Smooth muscle cell (in vitro differentiated cells): ENCODE measurements around the gene AHSA1. TPM values are rescaled to one million over a fixed set of nuclear protein-coding genes. Genes with fewer than 3 reads are reported as not detected.

ENCODE experiments used
- DNase-seq: peaks from one replicate; lab custom pipeline; 2025; ENCODE audit not compliant: unreplicated experiment; lab: John Stamatoyannopoulos, UW
- H2AFZ ChIP-seq: fragments of 200-600 bp; sonication (generic); 2 replicates; pipeline ENCODE4 v1.6.0; 2016; ENCODE audit warnings: antibody characterized with exemption, low read depth, mild to moderate bottlenecking
- H3F3A ChIP-seq: fragments of 200-600 bp; sonication (generic); 2 replicates; pipeline ENCODE4 v1.6.0; 2017; ENCODE audit warnings: antibody characterized with exemption, low read depth
- H3K27ac ChIP-seq: fragments of 200-600 bp; sonication (generic); 2 replicates; pipeline ENCODE4 v1.5.1; 2016; ENCODE audit warnings: low read depth, mild to moderate bottlenecking
- H3K27me3 ChIP-seq: fragments of 200-600 bp; sonication (generic); 2 replicates; pipeline ENCODE4 v1.6.1; 2016; ENCODE audit warnings: low read depth, mild to moderate bottlenecking
- H3K36me3 ChIP-seq: fragments of 200-600 bp; sonication (generic); 2 replicates; pipeline ENCODE4 v1.5.1; 2016; ENCODE audit warnings: low read depth
- H3K4me1 ChIP-seq: fragments of 200-600 bp; sonication (generic); 2 replicates; pipeline ENCODE4 v1.5.1; 2016; ENCODE audit warnings: low read depth
- H3K4me2 ChIP-seq: fragments of 200-600 bp; sonication (generic); 2 replicates; pipeline ENCODE4 v1.6.0; 2016; ENCODE audit warnings: mild to moderate bottlenecking
- H3K4me3 ChIP-seq: fragments of 200-600 bp; sonication (generic); 2 replicates; pipeline ENCODE4 v1.5.1; 2016; ENCODE audit warnings: mild to moderate bottlenecking
- H3K79me2 ChIP-seq: fragments of 200-600 bp; sonication (generic); 2 replicates; pipeline ENCODE4 v1.6.0; 2016; ENCODE audit warnings: low read depth, mild to moderate bottlenecking
- H3K9ac ChIP-seq: fragments of 200-600 bp; sonication (generic); 2 replicates; pipeline ENCODE4 v1.6.0; 2016; ENCODE audit warnings: low read depth
- H3K9me3 ChIP-seq: fragments of 200-600 bp; sonication (generic); replicated peaks from 2 replicates; pipeline ENCODE4 v1.5.1; 2016; ENCODE audit warnings: low read depth
- H4K20me1 ChIP-seq: fragments of 200-600 bp; sonication (generic); 2 replicates; pipeline ENCODE4 v1.6.0; 2016; ENCODE audit warnings: low read depth
- whole genome bisulfite sequencing: methylation state at CpG from one replicate; pipeline ENCODE4 v1.1.7; 2016; ENCODE audit warnings: low lambda C conversion rate; 5-methylcytosine and 5-hydroxymethylcytosine counted together
- polyA plus RNA-seq: library from polyadenylated mRNA; unstranded; fragments of >200 nt; fragmentation: Nextera tagmentation; extraction: Ambion mirVana; gene quantifications from 2 replicates; pipeline ENCODE4 v1.2.1, GENCODE V29; 2016
- total RNA-seq: library from RNA; depleted of rRNA; stranded (reverse); fragments of >200 nt; gene quantifications from 2 replicates; pipeline ENCODE4 v1.2.3, GENCODE V29; 2014
- TF ChIP-seq, protein P1 (sequence below): fragments of 200-600 bp; sonication (generic); IDR thresholded peaks from 2 replicates; pipeline ENCODE4 v1.5.1; 2017; ENCODE audit warnings: borderline replicate concordance, mild to moderate bottlenecking, antibody characterized with exemption; ENCODE audit not compliant: insufficient read depth, poor library complexity, severe bottlenecking

Gene AHSA1
- total and polyA plus RNA-seq, 2 experiments from 2014 or later: 88.5 to 92.8 TPM

DNA sequence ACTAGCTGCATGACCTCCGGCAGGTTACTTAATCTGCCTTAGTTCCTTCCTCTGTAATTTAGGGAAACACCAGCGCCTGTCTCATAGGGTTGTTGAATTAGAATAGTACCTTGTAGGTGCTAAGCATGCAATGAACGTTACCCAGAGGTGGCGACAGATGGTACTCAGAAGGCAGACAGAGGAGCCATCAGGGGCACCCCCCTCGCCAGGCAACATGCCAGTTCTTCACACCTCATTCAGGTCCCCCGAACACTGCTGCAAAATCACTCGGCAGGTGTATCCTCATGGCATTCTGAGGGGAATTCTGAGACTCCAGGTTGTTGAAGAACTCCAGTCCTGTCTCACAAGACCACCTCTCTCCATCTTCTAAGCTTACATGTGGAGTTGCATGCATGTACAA is 30.7 kb downstream of the AHSA1 start:
- Histone ChIP-seq H3K36me3 (no peaks in the 10 kb centered on the region), H3K9me3 (no peaks in the 10 kb centered on the region), H4K20me1 (no peaks in the 10 kb centered on the region), H3K27ac (no peak overlapping the region), H3F3A (no peaks in the 10 kb centered on the region), H3K4me1 (no peaks in the 10 kb centered on the region), H2AFZ (no peak overlapping the region), H3K4me2 (no peak overlapping the region), H3K9ac (no peak overlapping the region), H3K4me3 (no peak overlapping the region), H3K79me2 (no peaks in the 10 kb centered on the region), H3K27me3 (no peaks in the 10 kb centered on the region)
- TF ChIP-seq, protein P1, sequence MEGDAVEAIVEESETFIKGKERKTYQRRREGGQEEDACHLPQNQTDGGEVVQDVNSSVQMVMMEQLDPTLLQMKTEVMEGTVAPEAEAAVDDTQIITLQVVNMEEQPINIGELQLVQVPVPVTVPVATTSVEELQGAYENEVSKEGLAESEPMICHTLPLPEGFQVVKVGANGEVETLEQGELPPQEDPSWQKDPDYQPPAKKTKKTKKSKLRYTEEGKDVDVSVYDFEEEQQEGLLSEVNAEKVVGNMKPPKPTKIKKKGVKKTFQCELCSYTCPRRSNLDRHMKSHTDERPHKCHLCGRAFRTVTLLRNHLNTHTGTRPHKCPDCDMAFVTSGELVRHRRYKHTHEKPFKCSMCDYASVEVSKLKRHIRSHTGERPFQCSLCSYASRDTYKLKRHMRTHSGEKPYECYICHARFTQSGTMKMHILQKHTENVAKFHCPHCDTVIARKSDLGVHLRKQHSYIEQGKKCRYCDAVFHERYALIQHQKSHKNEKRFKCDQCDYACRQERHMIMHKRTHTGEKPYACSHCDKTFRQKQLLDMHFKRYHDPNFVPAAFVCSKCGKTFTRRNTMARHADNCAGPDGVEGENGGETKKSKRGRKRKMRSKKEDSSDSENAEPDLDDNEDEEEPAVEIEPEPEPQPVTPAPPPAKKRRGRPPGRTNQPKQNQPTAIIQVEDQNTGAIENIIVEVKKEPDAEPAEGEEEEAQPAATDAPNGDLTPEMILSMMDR: no peak
- 92% methylated on average over 7 of the region's 7 CpGs for WGBS
- no peak for DNase-seq

DNA sequence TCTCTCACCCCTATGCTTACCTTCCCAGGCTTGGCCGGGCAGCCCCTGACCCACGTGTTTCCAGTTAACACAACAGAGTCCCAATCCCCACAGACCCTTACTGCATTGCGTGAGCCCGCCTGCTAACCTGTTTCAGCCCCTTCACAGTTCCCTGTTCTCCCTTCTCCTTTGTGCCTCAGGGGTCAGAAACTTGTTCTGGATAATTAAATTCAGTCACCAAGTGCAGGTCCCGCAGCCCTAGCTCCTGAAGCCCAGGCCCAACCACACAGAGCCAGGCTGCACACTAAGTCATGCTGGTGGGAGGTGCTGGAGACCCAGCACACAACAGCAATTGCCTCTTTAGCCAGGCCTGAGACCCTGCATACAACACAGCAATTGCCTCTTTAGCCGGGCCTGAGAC is 31.1 kb downstream of the AHSA1 start:
- no peaks in the 10 kb centered on the region for H3K36me3 ChIP-seq
- no peaks in the 10 kb centered on the region for H3F3A ChIP-seq
- no peak overlapping the region for H3K4me2 ChIP-seq
- H3K4me3 ChIP-seq: no peak overlapping the region
- TF ChIP-seq, protein P1: no peak
- 94% methylated on average over 6 of the region's 6 CpGs for WGBS
- no peaks in the 10 kb centered on the region for H3K79me2 ChIP-seq
- H3K4me1 ChIP-seq: no peaks in the 10 kb centered on the region
- H3K27ac ChIP-seq: no peak overlapping the region
- no peaks in the 10 kb centered on the region for H3K27me3 ChIP-seq
- no peaks in the 10 kb centered on the region for H4K20me1 ChIP-seq
- no peaks in the 10 kb centered on the region for H3K9me3 ChIP-seq
- no peak for DNase-seq
- no peak overlapping the region for H3K9ac ChIP-seq
- no peak overlapping the region for H2AFZ ChIP-seq

DNA sequence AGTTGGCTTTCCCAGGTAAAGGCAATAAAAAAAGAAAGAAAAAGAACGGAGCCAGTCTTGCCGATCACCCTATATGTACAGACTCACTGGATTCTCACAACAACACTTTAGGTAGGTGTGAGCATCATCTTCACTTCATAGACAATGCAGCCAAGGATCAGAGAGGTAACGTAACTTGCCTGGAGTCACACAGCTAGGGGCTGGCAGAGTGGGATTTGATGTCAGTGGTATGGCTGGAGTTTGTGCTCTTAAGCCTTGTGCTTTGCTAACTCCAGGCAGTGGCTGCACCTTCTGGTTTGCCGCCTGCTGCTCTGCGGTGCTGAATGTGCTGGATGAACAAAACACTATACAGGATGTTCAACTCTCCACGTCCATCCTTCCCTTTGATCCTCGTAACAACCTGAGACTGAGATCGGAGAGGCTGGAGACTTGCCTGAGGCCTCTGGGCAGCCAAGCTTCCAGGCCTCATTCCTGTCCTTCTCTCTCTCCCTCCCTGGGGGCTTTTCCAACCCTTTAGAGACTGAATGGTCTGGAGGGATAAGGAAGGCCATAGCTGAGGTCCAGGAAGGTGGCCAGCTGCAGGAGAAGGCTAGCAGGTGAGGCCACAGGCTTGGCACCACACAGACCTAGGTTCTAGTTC is 32.6 kb downstream of the AHSA1 start:
- no peak overlapping the region for H2AFZ ChIP-seq
- H3K4me3 ChIP-seq: no peak overlapping the region
- H3K4me2 ChIP-seq: no peak overlapping the region
- no peaks in the 10 kb centered on the region for H3K4me1 ChIP-seq
- no peaks in the 10 kb centered on the region for H3F3A ChIP-seq
- H3K79me2 ChIP-seq: no peaks in the 10 kb centered on the region
- no peak overlapping the region for H3K27ac ChIP-seq
- H3K36me3 ChIP-seq: no peaks in the 10 kb centered on the region
- no peak for DNase-seq
- H3K9me3 ChIP-seq: no peaks in the 10 kb centered on the region
- no peaks in the 10 kb centered on the region for H4K20me1 ChIP-seq
- no peak overlapping the region for H3K9ac ChIP-seq
- H3K27me3 ChIP-seq: no peaks in the 10 kb centered on the region
- TF ChIP-seq, protein P1: no peak
- 89% methylated on average over 8 of the region's 8 CpGs for WGBS

DNA sequence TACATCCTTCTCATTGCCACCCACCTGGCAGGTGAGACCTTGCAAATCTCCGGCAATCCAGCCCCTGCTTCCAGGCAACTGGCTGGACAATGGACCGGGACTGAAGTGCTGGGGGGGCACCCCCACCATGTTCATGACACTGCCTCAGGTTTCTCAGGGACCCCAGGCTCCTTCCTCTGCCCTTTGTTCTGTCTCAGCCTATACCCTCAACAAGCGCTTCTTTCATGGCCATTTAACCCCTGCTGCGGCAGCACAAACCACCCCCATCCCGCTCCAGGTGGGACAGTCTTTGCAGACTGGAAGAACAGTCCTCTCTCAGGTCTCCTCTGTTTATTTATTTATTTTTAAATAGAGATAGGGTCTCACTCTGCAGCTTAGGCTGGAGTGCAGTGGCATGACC is 33.2 kb downstream of the AHSA1 start:
- H3K9ac ChIP-seq: no peak overlapping the region

More for the DNA sequence above, 33.2 kb downstream of the AHSA1 start:
- H3K4me1 ChIP-seq: no peaks in the 10 kb centered on the region
- no peak for DNase-seq
- no peaks in the 10 kb centered on the region for H3K27me3 ChIP-seq
- no peaks in the 10 kb centered on the region for H3K9me3 ChIP-seq
- H3K4me3 ChIP-seq: no peak overlapping the region
- no peak overlapping the region for H2AFZ ChIP-seq
- H3K27ac ChIP-seq: no peak overlapping the region
- H3K36me3 ChIP-seq: no peaks in the 10 kb centered on the region
- WGBS: 94% methylated on average over 5 of the region's 5 CpGs
- no peaks in the 10 kb centered on the region for H4K20me1 ChIP-seq
- H3F3A ChIP-seq: no peaks in the 10 kb centered on the region
- H3K4me2 ChIP-seq: no peak overlapping the region
- TF ChIP-seq, protein P1: no peak
- H3K79me2 ChIP-seq: no peaks in the 10 kb centered on the region
